ENCODE data around the gene TANC2.

DNA sequence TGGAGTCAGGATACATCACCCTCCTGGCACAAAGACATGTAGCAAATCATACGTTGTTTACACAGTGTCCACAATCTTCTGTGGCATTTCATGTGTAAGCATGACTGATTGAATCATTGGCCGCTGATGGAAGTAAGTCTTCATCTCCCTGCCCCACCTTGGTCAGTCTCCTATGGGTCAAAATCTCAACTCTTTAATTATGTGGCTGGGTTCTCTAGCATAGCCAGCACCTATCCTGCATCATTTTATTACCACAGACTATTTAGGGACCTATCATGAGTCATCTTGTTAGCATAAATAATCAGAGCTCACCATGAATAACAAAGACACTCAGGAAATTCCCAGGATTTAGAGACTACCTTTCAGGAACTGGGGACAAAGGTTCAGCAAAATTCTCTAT lies 15.9 kb downstream of the TANC2 start:
- TF ChIP-seq POLR2AphosphoS5 (IDR thresholded peaks at IDR 0.05; ENCODE audit: borderline replicate concordance, low read depth, low read length) (no peak), EZH2 (IDR thresholded peaks at IDR 0.05) (no peak)
